Neuronal stem cell (in vitro differentiated cells): ENCODE measurements around the gene ANXA8L1.
"Not testable (repeated sequence)": the region's sequence is repeated elsewhere in the genome, so short reads cannot be mapped to it uniquely, and the experiment has no call there.

Source experiments
- DNase-seq: peaks from one replicate; pipeline ENCODE4 v3.0.0-alpha.2; 2013; ENCODE audit warnings: low spot score
- H2AFZ ChIP-seq: one replicate; pipeline ENCODE4 v1.6.1; 2013; ENCODE audit warnings: mild to moderate bottlenecking, low read length, inconsistent platforms
- H2AK5ac ChIP-seq: 2 replicates; pipeline ENCODE4 v1.6.1; 2013; ENCODE audit warnings: low read depth, mild to moderate bottlenecking, inconsistent platforms, low read length, moderate library complexity, mixed read lengths
- H2BK120ac ChIP-seq: 2 replicates; pipeline ENCODE4 v1.6.1; 2013; ENCODE audit warnings: low read depth, mild to moderate bottlenecking, inconsistent platforms, low read length, moderate library complexity, mixed read lengths
- H2BK12ac ChIP-seq: one replicate; pipeline ENCODE4 v1.6.1; 2013; ENCODE audit warnings: low read length, inconsistent platforms
- H2BK15ac ChIP-seq: 2 replicates; pipeline ENCODE4 v1.6.1; 2013; ENCODE audit warnings: mild to moderate bottlenecking, low read length, inconsistent platforms, mixed read lengths
- H2BK5ac ChIP-seq: one replicate; pipeline ENCODE4 v1.6.1; 2013; ENCODE audit warnings: inconsistent platforms, mild to moderate bottlenecking, low read length, moderate library complexity
- H3K14ac ChIP-seq: one replicate; pipeline ENCODE4 v1.6.1; 2013; ENCODE audit warnings: low read length, inconsistent platforms
- H3K18ac ChIP-seq: 2 replicates; pipeline ENCODE4 v1.6.1; 2013; ENCODE audit warnings: low read length, inconsistent platforms
- H3K23ac ChIP-seq: 2 replicates; pipeline ENCODE4 v1.6.1; 2013; ENCODE audit warnings: low read depth, mild to moderate bottlenecking, mixed read lengths, low read length, inconsistent platforms; ENCODE audit not compliant: poor library complexity
- H3K27ac ChIP-seq: replicated peaks from 3 replicates; pipeline ENCODE4 v1.5.1; 2013; ENCODE audit warnings: low read length, inconsistent platforms
- H3K27me3 ChIP-seq, 3 experiments: 2 replicates each; pipeline ENCODE4 v1.6.1; 2013; ENCODE audit warnings: low read length in 3 of 3, mild to moderate bottlenecking in 2 of 3, inconsistent platforms in 1 of 3, low read depth in 1 of 3, mixed read lengths in 1 of 3, moderate library complexity in 1 of 3; ENCODE audit not compliant: control insufficient read depth in 3 of 3, insufficient read depth in 3 of 3
- H3K36me3 ChIP-seq, 2 donors: replicated peaks in 1 of 2; 2 replicates each; pipeline ENCODE4 v1.6.1; 2013; ENCODE audit warnings: low read length in 2 of 2; ENCODE audit not compliant: control insufficient read depth in 2 of 2, insufficient read depth in 2 of 2
- H3K4ac ChIP-seq: 2 replicates; pipeline ENCODE4 v1.6.1; 2013; ENCODE audit warnings: inconsistent platforms, mild to moderate bottlenecking, low read length, moderate library complexity
- H3K4me1 ChIP-seq, 2 donors: 1 replicate in 1 of 2; 2 replicates in 1 of 2; pipeline ENCODE4 v1.6.1; 2013; ENCODE audit warnings: low read length in 2 of 2, low read depth in 1 of 2; ENCODE audit not compliant: control insufficient read depth in 2 of 2, insufficient read depth in 1 of 2
- H3K4me2 ChIP-seq: one replicate; pipeline ENCODE4 v1.6.1; 2013; ENCODE audit warnings: mild to moderate bottlenecking, low read length, inconsistent platforms; ENCODE audit not compliant: insufficient read depth, poor library complexity, severe bottlenecking
- H3K4me3 ChIP-seq, 2 donors: 2 replicates each; pipeline ENCODE4 v1.5.1; 2013; ENCODE audit warnings: low read length in 2 of 2, mild to moderate bottlenecking in 2 of 2, inconsistent platforms in 1 of 2, moderate library complexity in 1 of 2
- H3K79me1 ChIP-seq: one replicate; pipeline ENCODE4 v1.6.1; 2013; ENCODE audit warnings: low read depth, mild to moderate bottlenecking, inconsistent platforms, low read length, moderate library complexity
- H3K9ac ChIP-seq: one replicate; pipeline ENCODE4 v1.6.1; 2013; ENCODE audit warnings: mild to moderate bottlenecking, low read depth, low read length, inconsistent platforms; ENCODE audit not compliant: poor library complexity
- H3K9me3 ChIP-seq, 2 donors: replicated peaks in 1 of 2; 2 replicates each; pipeline versions ENCODE3 to v1.6.1; 2013; ENCODE audit warnings: low read length in 2 of 2, mild to moderate bottlenecking in 2 of 2, inconsistent platforms in 1 of 2, low read depth in 1 of 2, mixed read lengths in 1 of 2, moderate library complexity in 1 of 2; ENCODE audit not compliant: control insufficient read depth in 2 of 2, insufficient read depth in 1 of 2
- H4K8ac ChIP-seq: one replicate; pipeline ENCODE4 v1.6.1; 2013; ENCODE audit warnings: low read depth, mild to moderate bottlenecking, inconsistent platforms, low read length, moderate library complexity
- H4K91ac ChIP-seq: one replicate; pipeline ENCODE4 v1.6.1; 2013; ENCODE audit warnings: low read length, low read depth, mild to moderate bottlenecking, inconsistent platforms; ENCODE audit not compliant: poor library complexity
- WGBS, 2 donors: extraction: QIAGEN DNeasy Blood & Tissue Kit; methylation state at CpG; one replicate each; pipeline ENCODE4 v1.1.7; 2013; ENCODE audit warnings: missing lambda C conversion rate in 2 of 2, mixed read lengths in 1 of 2; ENCODE audit not compliant: insufficient read length in 2 of 2, insufficient replicate concordance in 1 of 2; ENCODE audit errors: extremely low coverage in 2 of 2; 5-methylcytosine and 5-hydroxymethylcytosine counted together

Gene ANXA8L1

GRCh38 chr10:46419570-46420379, 44.2 kb downstream of the ANXA8L1 start:
- not testable (repeated sequence) for H2AK5ac ChIP-seq, H2BK15ac ChIP-seq, H3K36me3 ChIP-seq, H3K4ac ChIP-seq, H3K9ac ChIP-seq, H3K27ac ChIP-seq, H3K23ac ChIP-seq, DNase-seq, H3K79me1 ChIP-seq, H3K4me2 ChIP-seq, H4K8ac ChIP-seq, H2BK120ac ChIP-seq, H3K18ac ChIP-seq, H3K9me3 ChIP-seq, H3K4me3 ChIP-seq, H3K4me1 ChIP-seq, H4K91ac ChIP-seq, H2AFZ ChIP-seq, H3K27me3 ChIP-seq, H2BK12ac ChIP-seq, H3K14ac ChIP-seq, H2BK5ac ChIP-seq
- no CpG with 5 or more reads among the region's 13 CpGs for WGBS, 2 donors

DNA sequence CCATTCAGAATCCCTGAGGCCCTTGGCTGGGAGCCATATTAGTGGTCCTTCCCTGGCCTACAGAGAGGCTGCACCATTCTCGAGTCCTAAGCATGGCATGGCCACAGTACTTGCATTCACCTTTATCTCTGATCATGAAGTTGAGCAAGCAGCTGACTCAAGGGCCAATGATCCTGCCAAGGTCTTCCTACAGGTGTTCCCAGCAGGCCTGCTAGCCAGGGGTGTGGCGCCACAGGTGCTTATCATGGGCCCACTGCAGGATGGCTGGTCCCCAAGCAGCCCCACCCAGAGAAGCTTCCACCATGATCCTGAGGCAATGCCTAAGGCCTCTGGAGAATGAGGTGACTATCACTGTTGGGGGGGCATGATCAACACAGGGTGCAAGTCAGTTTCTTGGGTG, 48.0 kb downstream of the ANXA8L1 start:
- not testable (repeated sequence) for H4K91ac ChIP-seq, H2BK5ac ChIP-seq, H3K27me3 ChIP-seq, H3K14ac ChIP-seq, H2AK5ac ChIP-seq, H3K4me1 ChIP-seq, H3K79me1 ChIP-seq, DNase-seq, H2BK15ac ChIP-seq, H3K23ac ChIP-seq, H4K8ac ChIP-seq, H2BK120ac ChIP-seq, H3K4ac ChIP-seq, H3K18ac ChIP-seq, H3K9me3 ChIP-seq, H3K9ac ChIP-seq, H3K27ac ChIP-seq, H3K4me3 ChIP-seq, H2BK12ac ChIP-seq, H2AFZ ChIP-seq, H3K36me3 ChIP-seq, H3K4me2 ChIP-seq
- WGBS, 2 donors, result no CpG with 5 or more reads among the region's 2 CpGs

- not testable (repeated sequence) for DNase-seq, H3K4me3 ChIP-seq, H2AFZ ChIP-seq, H3K36me3 ChIP-seq, H3K27ac ChIP-seq, H2BK12ac ChIP-seq, H3K79me1 ChIP-seq, H3K14ac ChIP-seq, H4K91ac ChIP-seq, H2BK15ac ChIP-seq, H2BK5ac ChIP-seq, H3K23ac ChIP-seq, H2BK120ac ChIP-seq, H3K9me3 ChIP-seq, H2AK5ac ChIP-seq, H3K4me1 ChIP-seq, H3K4me2 ChIP-seq, H3K27me3 ChIP-seq, H3K9ac ChIP-seq, H4K8ac ChIP-seq, H3K18ac ChIP-seq, H3K4ac ChIP-seq
- no CpG with 5 or more reads among the region's 4 CpGs for WGBS, 2 donors
Observed at GRCh38 chr10:46440942-46441341, 65.4 kb downstream of the ANXA8L1 start.
